NB4 (cell line): ENCODE data around the gene FOXP1.

Experiments used
- POLR2A ChIP-seq: IDR thresholded peaks from 2 replicates; pipeline ENCODE4 v1.6.1; 2011; ENCODE audit warnings: mild to moderate bottlenecking; ENCODE audit not compliant: insufficient read length; ENCODE audit errors: extremely low read depth
- TF ChIP-seq, protein P1 (sequence below): IDR thresholded peaks from one replicate; pipeline ENCODE4 v1.5.1; 2012; ENCODE audit warnings: low read depth, low read length
- TF ChIP-seq, protein P2 (sequence below): IDR thresholded peaks from 2 replicates; pipeline ENCODE4 v1.6.1; 2011; ENCODE audit warnings: low read depth, low read length

DNA sequence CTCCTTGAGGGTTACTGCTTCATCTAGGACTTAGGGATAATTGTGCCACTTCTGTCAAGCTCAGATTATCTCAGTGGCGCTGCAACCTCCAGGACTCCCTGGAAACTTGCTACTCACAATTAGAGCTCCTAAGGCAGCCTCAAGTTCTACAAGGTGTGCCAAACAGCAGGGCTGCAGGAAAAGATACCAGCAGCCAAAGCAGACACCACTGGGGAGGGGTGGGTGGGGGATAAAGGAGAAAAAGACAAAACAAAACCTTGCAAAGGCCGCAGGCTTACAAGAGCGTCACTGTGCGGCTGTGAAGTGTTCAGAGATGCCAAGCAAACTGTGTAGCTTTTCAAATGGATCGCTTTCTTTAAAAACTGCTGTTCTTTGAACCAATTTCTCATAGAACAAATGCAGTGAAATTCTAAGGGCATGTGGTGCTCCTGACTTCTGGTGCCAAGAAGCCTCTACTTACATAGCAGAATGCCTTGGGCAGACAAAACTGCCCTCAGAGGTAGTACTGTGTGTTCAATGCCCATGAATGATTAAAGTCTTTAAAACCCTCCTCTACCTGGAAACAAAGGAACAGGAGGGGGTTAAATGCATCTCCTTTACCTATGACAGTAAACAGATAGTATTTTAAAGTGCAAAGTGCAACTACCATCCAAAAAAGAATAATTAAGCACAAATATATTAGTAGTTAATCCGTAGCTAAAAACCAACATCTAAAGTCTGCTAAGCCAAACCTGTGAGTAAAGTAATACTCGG is 353.4 kb downstream of the FOXP1 start:
- TF ChIP-seq, protein P1, sequence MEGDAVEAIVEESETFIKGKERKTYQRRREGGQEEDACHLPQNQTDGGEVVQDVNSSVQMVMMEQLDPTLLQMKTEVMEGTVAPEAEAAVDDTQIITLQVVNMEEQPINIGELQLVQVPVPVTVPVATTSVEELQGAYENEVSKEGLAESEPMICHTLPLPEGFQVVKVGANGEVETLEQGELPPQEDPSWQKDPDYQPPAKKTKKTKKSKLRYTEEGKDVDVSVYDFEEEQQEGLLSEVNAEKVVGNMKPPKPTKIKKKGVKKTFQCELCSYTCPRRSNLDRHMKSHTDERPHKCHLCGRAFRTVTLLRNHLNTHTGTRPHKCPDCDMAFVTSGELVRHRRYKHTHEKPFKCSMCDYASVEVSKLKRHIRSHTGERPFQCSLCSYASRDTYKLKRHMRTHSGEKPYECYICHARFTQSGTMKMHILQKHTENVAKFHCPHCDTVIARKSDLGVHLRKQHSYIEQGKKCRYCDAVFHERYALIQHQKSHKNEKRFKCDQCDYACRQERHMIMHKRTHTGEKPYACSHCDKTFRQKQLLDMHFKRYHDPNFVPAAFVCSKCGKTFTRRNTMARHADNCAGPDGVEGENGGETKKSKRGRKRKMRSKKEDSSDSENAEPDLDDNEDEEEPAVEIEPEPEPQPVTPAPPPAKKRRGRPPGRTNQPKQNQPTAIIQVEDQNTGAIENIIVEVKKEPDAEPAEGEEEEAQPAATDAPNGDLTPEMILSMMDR, result no peak
- TF ChIP-seq POLR2A, result no peak
- TF ChIP-seq, protein P2, sequence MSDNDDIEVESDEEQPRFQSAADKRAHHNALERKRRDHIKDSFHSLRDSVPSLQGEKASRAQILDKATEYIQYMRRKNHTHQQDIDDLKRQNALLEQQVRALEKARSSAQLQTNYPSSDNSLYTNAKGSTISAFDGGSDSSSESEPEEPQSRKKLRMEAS, result no peak
